K562 (cell line): ENCODE measurements around the gene ARPC2. TPM values are rescaled to one million over a fixed set of nuclear protein-coding genes. Genes with fewer than 3 reads are reported as not detected.

Source experiments
- CBX8 ChIP-seq: fragments of 200-600 bp; sonication (generic); IDR thresholded peaks from 2 replicates; pipeline ENCODE4 v1.6.1; 2012; ENCODE audit warnings: borderline replicate concordance, mixed run types, low read depth, mild to moderate bottlenecking, moderate library complexity, mixed read lengths, low read length, control low read depth, inconsistent platforms; ENCODE audit not compliant: poor library complexity, severe bottlenecking; ENCODE audit errors: extremely low read depth
- CHD2 ChIP-seq: IDR thresholded peaks from 2 replicates; pipeline ENCODE4 v1.6.1; 2011; ENCODE audit warnings: low read depth, low read length
- E2F3 ChIP-seq: fragments of 250-450 bp; sonication (Bioruptor Pico); IDR thresholded peaks from 2 replicates; pipeline ENCODE4 v1.4.0; 2020; ENCODE audit warnings: mild to moderate bottlenecking
- FOXJ3 ChIP-seq: sonication (generic); formaldehyde crosslinking; IDR thresholded peaks from 2 replicates; pipeline ENCODE4 v1.4.0; 2020; ENCODE audit warnings: mild to moderate bottlenecking, missing genetic modification reagents
- HNRNPUL1 ChIP-seq: fragments of 200-400 bp; formaldehyde crosslinking; IDR thresholded peaks from 2 replicates; pipeline ENCODE4 v1.6.1; 2017; ENCODE audit warnings: low read length
- MED1 ChIP-seq: sonication (generic); formaldehyde crosslinking; IDR thresholded peaks from 2 replicates; pipeline ENCODE4 v1.8.1; 2023; ENCODE audit warnings: missing genetic modification reagents, borderline replicate concordance
- RBBP5 ChIP-seq: fragments of 200-600 bp; sonication (generic); IDR thresholded peaks from 2 replicates; pipeline ENCODE4 v1.6.1; 2012; ENCODE audit warnings: borderline replicate concordance, mild to moderate bottlenecking, low read length, control low read depth, inconsistent platforms; ENCODE audit not compliant: insufficient read depth, poor library complexity, severe bottlenecking
- TBP ChIP-seq: optimal IDR thresholded peaks from 2 replicates; pipeline ENCODE3; 2011; ENCODE audit warnings: low read depth, low read length, improper control_type of control experiment
- XRCC5 ChIP-seq: fragments of 200-400 bp; formaldehyde crosslinking; IDR thresholded peaks from 2 replicates; pipeline ENCODE4 v1.6.1; 2017; ENCODE audit warnings: low read depth, mild to moderate bottlenecking, low read length
- ZNF589 ChIP-seq: fragments of 200-800 bp; sonication (Bioruptor generic); IDR thresholded peaks from 2 replicates; pipeline ENCODE4 v1.6.1; 2016; ENCODE audit warnings: low read depth, missing genetic modification characterization, missing compliant biosample characterization
- ZSCAN32 ChIP-seq: fragments of 450-650 bp; formaldehyde crosslinking; IDR thresholded peaks from 2 replicates; pipeline ENCODE4 v1.4.0; 2020; ENCODE audit warnings: mild to moderate bottlenecking, moderate library complexity
- polyA plus RNA-seq, 8 experiments: library from polyadenylated mRNA; depleted of rRNA in 4 of 8; stranded (reverse) in 5 of 8; unstranded in 3 of 8; fragments of >200 nt; fragmentation: Nextera tagmentation in 2 of 8; fragmentation: Illumina TruSeq in 1 of 8; extraction: Ambion mirVana in 2 of 8; extraction: Trizol in 1 of 8; gene quantifications; 2 replicates each; pipeline versions ENCODE4 v1.2.1 to v1.2.3, GENCODE V29; 2011 to 2014; ENCODE audit warnings: inconsistent platforms in 1 of 8, missing spikeins in 1 of 8
- total RNA-seq, 7 experiments: library from RNA; depleted of rRNA in 6 of 7; stranded (reverse); fragments of >200 nt in 6 of 7; fragmentation: Illumina TruSeq in 2 of 7; extraction: Trizol in 2 of 7; gene quantifications; 2 replicates each; pipeline versions ENCODE4 v1.2.1 to v1.2.3, GENCODE V29; 2011 to 2021; ENCODE audit warnings: low replicate concordance in 1 of 7
- TF ChIP-seq, protein P1 (sequence below): fragments of 450-650 bp; IDR thresholded peaks from 2 replicates; pipeline ENCODE4 v1.6.1; 2018; ENCODE audit not compliant: partially characterized antibody
- TF ChIP-seq, protein P2 (sequence below): fragments of 450-650 bp; formaldehyde crosslinking; IDR thresholded peaks from 2 replicates; pipeline ENCODE4 v1.4.0; 2022; ENCODE audit warnings: mild to moderate bottlenecking, moderate library complexity
- TF ChIP-seq, protein P3 (sequence below): fragments of 450-650 bp; IDR thresholded peaks from one replicate; pipeline ENCODE4 v1.6.1; 2018; ENCODE audit warnings: mild to moderate bottlenecking, moderate library complexity; ENCODE audit not compliant: partially characterized antibody
- TF ChIP-seq, protein P4 (sequence below): IDR thresholded peaks from 3 replicates; pipeline ENCODE4 v1.6.1; 2011; ENCODE audit warnings: borderline replicate concordance, mild to moderate bottlenecking, moderate library complexity; ENCODE audit not compliant: insufficient read length; ENCODE audit errors: extremely low read depth
- TF ChIP-seq, protein P5 (sequence below): fragments of 250-450 bp; sonication (Bioruptor Pico); IDR thresholded peaks from 2 replicates; pipeline ENCODE4 v1.5.1; 2021; ENCODE audit warnings: mild to moderate bottlenecking

ARPC2 gene
- total and polyA plus RNA-seq, 9 of the 15 experiments (the other 6 are each of a cell fraction or from before 2014, with no cell fraction given): 81.9 to 187 (median 103) TPM

DNA sequence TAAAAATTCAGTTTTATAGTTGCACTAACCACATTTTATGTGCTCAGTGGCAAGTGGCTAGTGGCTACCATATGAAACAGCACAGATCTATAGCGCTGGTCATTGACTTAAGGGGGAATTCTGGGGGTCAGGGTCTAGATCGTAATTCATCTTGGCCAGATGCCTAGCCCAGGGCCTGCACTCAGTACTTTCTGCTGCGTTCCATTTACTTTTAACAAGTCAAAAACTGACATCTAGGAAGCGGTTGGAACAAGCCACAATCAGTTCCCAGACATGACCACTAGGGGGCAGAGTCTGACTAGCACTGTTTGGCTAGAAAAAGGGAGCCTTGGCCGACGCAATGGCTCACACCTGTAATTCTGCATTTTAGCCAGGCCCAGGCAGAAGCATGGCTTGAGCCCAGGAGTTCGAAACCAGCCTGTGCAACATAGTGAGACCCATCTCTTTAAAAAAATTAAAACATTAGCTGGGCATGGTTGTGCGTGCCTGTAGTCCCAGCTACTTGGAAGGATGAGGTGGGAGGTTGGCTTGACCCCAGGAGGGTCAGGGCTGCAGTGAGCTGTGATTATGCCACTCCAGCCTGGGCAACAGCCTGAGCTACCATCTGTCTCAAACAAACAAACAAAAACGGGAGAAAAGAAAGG is 84.3 kb downstream of the ARPC2 start (continued):
- TF ChIP-seq CBX8 (no peak), RBBP5 (no peak), CHD2 (no peak), XRCC5 (peak; percentile 52; the same call in 1 of the 2 replicates), FOXJ3 (CRISPR knock-in tag) (no peak), ZSCAN32 (no peak), TBP (no peak), HNRNPUL1 (no peak), ZNF589 (CRISPR knock-in tag) (no peak), MED1 (CRISPR knock-in tag) (no peak), E2F3 (CRISPR knock-in tag) (no peak)
- TF ChIP-seq, protein P1, sequence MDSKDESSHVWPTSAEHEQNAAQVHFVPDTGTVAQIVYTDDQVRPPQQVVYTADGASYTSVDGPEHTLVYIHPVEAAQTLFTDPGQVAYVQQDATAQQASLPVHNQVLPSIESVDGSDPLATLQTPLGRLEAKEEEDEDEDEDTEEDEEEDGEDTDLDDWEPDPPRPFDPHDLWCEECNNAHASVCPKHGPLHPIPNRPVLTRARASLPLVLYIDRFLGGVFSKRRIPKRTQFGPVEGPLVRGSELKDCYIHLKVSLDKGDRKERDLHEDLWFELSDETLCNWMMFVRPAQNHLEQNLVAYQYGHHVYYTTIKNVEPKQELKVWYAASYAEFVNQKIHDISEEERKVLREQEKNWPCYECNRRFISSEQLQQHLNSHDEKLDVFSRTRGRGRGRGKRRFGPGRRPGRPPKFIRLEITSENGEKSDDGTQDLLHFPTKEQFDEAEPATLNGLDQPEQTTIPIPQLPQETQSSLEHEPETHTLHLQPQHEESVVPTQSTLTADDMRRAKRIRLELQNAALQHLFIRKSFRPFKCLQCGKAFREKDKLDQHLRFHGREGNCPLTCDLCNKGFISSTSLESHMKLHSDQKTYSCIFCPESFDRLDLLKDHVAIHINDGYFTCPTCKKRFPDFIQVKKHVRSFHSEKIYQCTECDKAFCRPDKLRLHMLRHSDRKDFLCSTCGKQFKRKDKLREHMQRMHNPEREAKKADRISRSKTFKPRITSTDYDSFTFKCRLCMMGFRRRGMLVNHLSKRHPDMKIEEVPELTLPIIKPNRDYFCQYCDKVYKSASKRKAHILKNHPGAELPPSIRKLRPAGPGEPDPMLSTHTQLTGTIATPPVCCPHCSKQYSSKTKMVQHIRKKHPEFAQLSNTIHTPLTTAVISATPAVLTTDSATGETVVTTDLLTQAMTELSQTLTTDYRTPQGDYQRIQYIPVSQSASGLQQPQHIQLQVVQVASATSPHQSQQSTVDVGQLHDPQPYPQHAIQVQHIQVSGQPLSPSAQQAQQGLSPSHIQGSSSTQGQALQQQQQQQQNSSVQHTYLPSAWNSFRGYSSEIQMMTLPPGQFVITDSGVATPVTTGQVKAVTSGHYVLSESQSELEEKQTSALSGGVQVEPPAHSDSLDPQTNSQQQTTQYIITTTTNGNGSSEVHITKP: peak; percentile 19
- TF ChIP-seq, protein P2, sequence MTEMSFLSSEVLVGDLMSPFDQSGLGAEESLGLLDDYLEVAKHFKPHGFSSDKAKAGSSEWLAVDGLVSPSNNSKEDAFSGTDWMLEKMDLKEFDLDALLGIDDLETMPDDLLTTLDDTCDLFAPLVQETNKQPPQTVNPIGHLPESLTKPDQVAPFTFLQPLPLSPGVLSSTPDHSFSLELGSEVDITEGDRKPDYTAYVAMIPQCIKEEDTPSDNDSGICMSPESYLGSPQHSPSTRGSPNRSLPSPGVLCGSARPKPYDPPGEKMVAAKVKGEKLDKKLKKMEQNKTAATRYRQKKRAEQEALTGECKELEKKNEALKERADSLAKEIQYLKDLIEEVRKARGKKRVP (CRISPR knock-in tag): no peak
- TF ChIP-seq, protein P3, sequence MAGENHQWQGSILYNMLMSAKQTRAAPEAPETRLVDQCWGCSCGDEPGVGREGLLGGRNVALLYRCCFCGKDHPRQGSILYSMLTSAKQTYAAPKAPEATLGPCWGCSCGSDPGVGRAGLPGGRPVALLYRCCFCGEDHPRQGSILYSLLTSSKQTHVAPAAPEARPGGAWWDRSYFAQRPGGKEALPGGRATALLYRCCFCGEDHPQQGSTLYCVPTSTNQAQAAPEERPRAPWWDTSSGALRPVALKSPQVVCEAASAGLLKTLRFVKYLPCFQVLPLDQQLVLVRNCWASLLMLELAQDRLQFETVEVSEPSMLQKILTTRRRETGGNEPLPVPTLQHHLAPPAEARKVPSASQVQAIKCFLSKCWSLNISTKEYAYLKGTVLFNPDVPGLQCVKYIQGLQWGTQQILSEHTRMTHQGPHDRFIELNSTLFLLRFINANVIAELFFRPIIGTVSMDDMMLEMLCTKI: no peak
- TF ChIP-seq, protein P4, sequence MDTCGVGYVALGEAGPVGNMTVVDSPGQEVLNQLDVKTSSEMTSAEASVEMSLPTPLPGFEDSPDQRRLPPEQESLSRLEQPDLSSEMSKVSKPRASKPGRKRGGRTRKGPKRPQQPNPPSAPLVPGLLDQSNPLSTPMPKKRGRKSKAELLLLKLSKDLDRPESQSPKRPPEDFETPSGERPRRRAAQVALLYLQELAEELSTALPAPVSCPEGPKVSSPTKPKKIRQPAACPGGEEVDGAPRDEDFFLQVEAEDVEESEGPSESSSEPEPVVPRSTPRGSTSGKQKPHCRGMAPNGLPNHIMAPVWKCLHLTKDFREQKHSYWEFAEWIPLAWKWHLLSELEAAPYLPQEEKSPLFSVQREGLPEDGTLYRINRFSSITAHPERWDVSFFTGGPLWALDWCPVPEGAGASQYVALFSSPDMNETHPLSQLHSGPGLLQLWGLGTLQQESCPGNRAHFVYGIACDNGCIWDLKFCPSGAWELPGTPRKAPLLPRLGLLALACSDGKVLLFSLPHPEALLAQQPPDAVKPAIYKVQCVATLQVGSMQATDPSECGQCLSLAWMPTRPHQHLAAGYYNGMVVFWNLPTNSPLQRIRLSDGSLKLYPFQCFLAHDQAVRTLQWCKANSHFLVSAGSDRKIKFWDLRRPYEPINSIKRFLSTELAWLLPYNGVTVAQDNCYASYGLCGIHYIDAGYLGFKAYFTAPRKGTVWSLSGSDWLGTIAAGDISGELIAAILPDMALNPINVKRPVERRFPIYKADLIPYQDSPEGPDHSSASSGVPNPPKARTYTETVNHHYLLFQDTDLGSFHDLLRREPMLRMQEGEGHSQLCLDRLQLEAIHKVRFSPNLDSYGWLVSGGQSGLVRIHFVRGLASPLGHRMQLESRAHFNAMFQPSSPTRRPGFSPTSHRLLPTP: peak; percentile 25
- TF ChIP-seq, protein P5, sequence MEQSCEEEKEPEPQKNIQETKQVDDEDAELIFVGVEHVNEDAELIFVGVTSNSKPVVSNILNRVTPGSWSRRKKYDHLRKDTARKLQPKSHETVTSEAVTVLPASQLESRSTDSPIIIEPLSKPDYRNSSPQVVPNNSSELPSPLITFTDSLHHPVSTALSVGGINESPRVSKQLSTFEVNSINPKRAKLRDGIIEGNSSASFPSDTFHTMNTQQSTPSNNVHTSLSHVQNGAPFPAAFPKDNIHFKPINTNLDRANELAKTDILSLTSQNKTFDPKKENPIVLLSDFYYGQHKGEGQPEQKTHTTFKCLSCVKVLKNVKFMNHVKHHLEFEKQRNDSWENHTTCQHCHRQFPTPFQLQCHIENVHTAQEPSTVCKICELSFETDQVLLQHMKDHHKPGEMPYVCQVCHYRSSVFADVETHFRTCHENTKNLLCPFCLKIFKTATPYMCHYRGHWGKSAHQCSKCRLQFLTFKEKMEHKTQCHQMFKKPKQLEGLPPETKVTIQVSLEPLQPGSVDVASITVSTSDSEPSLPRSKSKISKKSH (CRISPR knock-in tag): no peak
